H1 (cell line): ENCODE measurements around the gene NELL1. TPM values are rescaled to one million over a fixed set of nuclear protein-coding genes. Genes with fewer than 3 reads are reported as not detected.

ENCODE experiments used
- CTCF ChIA-PET: fragments of 300-600 bp; sonication (Branson Sonifier 250); formaldehyde crosslinking; loops from one replicate; lab custom pipeline; 2021; ENCODE audit not compliant: partially characterized antibody; lab: Charles Lee
- POLR2A ChIA-PET: fragments of 300-600 bp; sonication (Branson Sonifier 250); formaldehyde crosslinking; loops from one replicate; lab custom pipeline; 2021; ENCODE audit warnings: inconsistent platforms; ENCODE audit not compliant: partially characterized antibody; lab: Charles Lee
- DNase-seq, 2 experiments: peaks; one replicate each; pipeline versions ENCODE4 v3.0.0 to v3.0.0-alpha.2; 2010 to 2022; ENCODE audit warnings: low spot score in 2 of 2, low read depth in 1 of 2, mixed read lengths in 1 of 2
- FAIRE-seq: peaks from 2 replicates; lab custom pipeline; 2011; peaks lifted over from hg19 to GRCh38; lab: Jason Lieb, UNC
- H2AFZ ChIP-seq: 2 replicates; pipeline ENCODE4 v1.8.1; 2012; ENCODE audit warnings: low read length, inconsistent platforms
- H2AK5ac ChIP-seq: 2 replicates; pipeline ENCODE4 v1.6.1; 2013; ENCODE audit warnings: low read depth, low read length
- H2BK120ac ChIP-seq: replicated peaks from 2 replicates; pipeline ENCODE3; 2013; ENCODE audit warnings: low read depth, low read length, inconsistent platforms
- H2BK12ac ChIP-seq: 2 replicates; pipeline ENCODE4 v1.6.1; 2013; ENCODE audit warnings: low read depth, low read length
- H2BK15ac ChIP-seq: 2 replicates; pipeline ENCODE4 v1.6.1; 2013; ENCODE audit warnings: low read length
- H2BK20ac ChIP-seq: 2 replicates; pipeline ENCODE4 v1.6.1; 2013; ENCODE audit warnings: low read length
- H2BK5ac ChIP-seq: 2 replicates; pipeline ENCODE4 v1.6.1; 2013; ENCODE audit warnings: low read depth, low read length
- H3K14ac ChIP-seq: 2 replicates; pipeline ENCODE4 v1.6.1; 2013; ENCODE audit warnings: inconsistent platforms; ENCODE audit not compliant: insufficient read length
- H3K18ac ChIP-seq: 2 replicates; pipeline ENCODE4 v1.6.1; 2013; ENCODE audit warnings: low read length; ENCODE audit errors: extremely low read depth
- H3K23ac ChIP-seq: 2 replicates; pipeline ENCODE4 v1.6.1; 2013; ENCODE audit warnings: inconsistent platforms; ENCODE audit not compliant: insufficient read length
- H3K23me2 ChIP-seq: 2 replicates; pipeline ENCODE4 v1.6.1; 2013; ENCODE audit warnings: low read depth, low read length
- H3K27ac ChIP-seq: 2 replicates; pipeline ENCODE4 v1.6.1; 2011; ENCODE audit warnings: low read depth, low read length, inconsistent platforms
- H3K27me3 ChIP-seq, 4 experiments: replicated peaks in 1 of 4; 1 replicate in 1 of 4; 2 replicates in 3 of 4; pipeline versions ENCODE4 v1.6.1 to v1.8.1; 2011 to 2013; ENCODE audit warnings: low read length in 3 of 4, mild to moderate bottlenecking in 3 of 4, inconsistent platforms in 2 of 4, mixed read lengths in 2 of 4, moderate library complexity in 1 of 4; ENCODE audit not compliant: control insufficient read depth in 3 of 4, insufficient read depth in 3 of 4; ENCODE audit errors: extremely low read depth in 1 of 4
- H3K36me3 ChIP-seq, 4 experiments: 2 replicates each; pipeline versions ENCODE4 v1.6.1 to v1.8.1; 2011 to 2013; ENCODE audit warnings: mild to moderate bottlenecking in 4 of 4, low read length in 3 of 4, moderate library complexity in 2 of 4, control low read depth in 1 of 4, inconsistent platforms in 1 of 4; ENCODE audit not compliant: insufficient read depth in 4 of 4, control insufficient read depth in 2 of 4
- H3K4ac ChIP-seq: replicated peaks from 2 replicates; pipeline ENCODE3; 2013; ENCODE audit warnings: low read length, low read depth, mixed read lengths, inconsistent platforms; ENCODE audit not compliant: insufficient read length
- H3K4me1 ChIP-seq, 4 experiments: replicated peaks in 1 of 4; 1 replicate in 1 of 4; 2 replicates in 3 of 4; pipeline versions ENCODE4 v1.6.1 to v1.8.1; 2011 to 2013; ENCODE audit warnings: low read length in 3 of 4, inconsistent platforms in 2 of 4, mixed read lengths in 1 of 4; ENCODE audit not compliant: insufficient read depth in 4 of 4, control insufficient read depth in 3 of 4
- H3K4me2 ChIP-seq, 2 experiments: 2 replicates each; pipeline versions ENCODE4 v1.6.1 to v1.8.1; 2011 to 2013; ENCODE audit warnings: low read depth in 2 of 2, low read length in 2 of 2, control low read depth in 1 of 2, inconsistent platforms in 1 of 2, mild to moderate bottlenecking in 1 of 2; ENCODE audit not compliant: insufficient read depth in 1 of 2
- H3K4me3 ChIP-seq, 4 experiments: fragments of 200-600, 300-600 bp in 1 of 4; sonication (generic), shearing (Covaris generic), sonication (Bioruptor Twin) in 1 of 4; 2 replicates each; pipeline versions ENCODE4 v1.5.1 to v1.8.1; 2011 to 2016; ENCODE audit warnings: low read length in 4 of 4, low read depth in 3 of 4, control low read depth in 2 of 4, inconsistent platforms in 2 of 4, mild to moderate bottlenecking in 2 of 4, mixed read lengths in 1 of 4, moderate library complexity in 1 of 4; ENCODE audit not compliant: insufficient read depth in 2 of 4; ENCODE audit errors: extremely low read depth in 1 of 4
- H3K56ac ChIP-seq: replicated peaks from 2 replicates; pipeline ENCODE3; 2013; ENCODE audit warnings: low read depth, mild to moderate bottlenecking, mixed read lengths, low read length, inconsistent platforms; ENCODE audit not compliant: insufficient read length
- H3K79me1 ChIP-seq: 2 replicates; pipeline ENCODE4 v1.6.1; 2013; ENCODE audit warnings: low read depth, low read length, control low read depth
- H3K79me2 ChIP-seq, 2 experiments: 2 replicates each; pipeline versions ENCODE4 v1.6.1 to v1.8.1; 2012 to 2013; ENCODE audit warnings: low read length in 2 of 2, mild to moderate bottlenecking in 2 of 2, inconsistent platforms in 1 of 2; ENCODE audit not compliant: insufficient read depth in 2 of 2, control insufficient read depth in 1 of 2
- H3K9ac ChIP-seq, 4 experiments: replicated peaks in 1 of 4; 1 replicate in 1 of 4; 2 replicates in 3 of 4; pipeline versions ENCODE4 v1.6.1 to v1.8.1; 2011 to 2013; ENCODE audit warnings: low read depth in 3 of 4, low read length in 3 of 4, control low read depth in 2 of 4, mild to moderate bottlenecking in 2 of 4, moderate library complexity in 2 of 4, inconsistent platforms in 1 of 4; ENCODE audit errors: extremely low read depth in 1 of 4
- H3K9me3 ChIP-seq, 2 experiments: 2 replicates each; pipeline versions ENCODE4 v1.6.1 to v1.8.1; 2012 to 2013; ENCODE audit warnings: mild to moderate bottlenecking in 2 of 2, moderate library complexity in 2 of 2, control low read depth in 1 of 2, inconsistent platforms in 1 of 2, low read depth in 1 of 2, low read length in 1 of 2, mixed read lengths in 1 of 2; ENCODE audit not compliant: insufficient read depth in 2 of 2
- H4K20me1 ChIP-seq, 2 experiments: replicated peaks in 1 of 2; 2 replicates each; pipeline versions ENCODE3 to v1.8.1; 2011 to 2013; ENCODE audit warnings: inconsistent platforms in 2 of 2, low read length in 2 of 2, mild to moderate bottlenecking in 1 of 2; ENCODE audit not compliant: insufficient read depth in 2 of 2, control insufficient read depth in 1 of 2
- H4K5ac ChIP-seq: 2 replicates; pipeline ENCODE4 v1.6.1; 2013; ENCODE audit warnings: low read length, low read depth, mixed read lengths, inconsistent platforms; ENCODE audit not compliant: insufficient read length
- H4K8ac ChIP-seq: 2 replicates; pipeline ENCODE4 v1.8.0; 2013; ENCODE audit warnings: mild to moderate bottlenecking, moderate library complexity, low read length, inconsistent platforms; ENCODE audit not compliant: insufficient read depth; ENCODE audit errors: extremely low read depth
- H4K91ac ChIP-seq: replicated peaks from 2 replicates; pipeline ENCODE3; 2013; ENCODE audit warnings: low read length, mixed read lengths, inconsistent platforms; ENCODE audit not compliant: insufficient read length
- BRCA1 ChIP-seq: IDR thresholded peaks from 2 replicates; pipeline ENCODE4 v1.6.1; 2012; ENCODE audit warnings: low read depth, low read length, improper control_type of control experiment
- KDM4A ChIP-seq: IDR thresholded peaks from one replicate; pipeline ENCODE4 v1.7.1; 2012; ENCODE audit warnings: low read depth, mild to moderate bottlenecking, moderate library complexity, low read length, inconsistent platforms; ENCODE audit not compliant: severe bottlenecking
- KDM5A ChIP-seq: fragments of 200-600 bp; IDR thresholded peaks from 2 replicates; pipeline ENCODE4 v1.7.1; 2012; ENCODE audit warnings: mild to moderate bottlenecking, low read length, inconsistent platforms, mixed read lengths
- SUZ12 ChIP-seq: fragments of 200-600 bp; sonication (generic); IDR thresholded peaks from 2 replicates; pipeline ENCODE4 v1.6.1; 2012; ENCODE audit warnings: mild to moderate bottlenecking, inconsistent platforms, low read length, moderate library complexity, mixed read lengths
- WGBS, 2 experiments: shearing (Covaris generic) in 1 of 2; methylation state at CpG; one replicate each; pipeline versions ENCODE4 v1.1.6 to v1.1.7; 2013 to 2015; ENCODE audit warnings: low lambda C conversion rate in 2 of 2, mixed read lengths in 2 of 2, inconsistent platforms in 1 of 2, low coverage in 1 of 2, missing lambda C conversion rate in 1 of 2; ENCODE audit not compliant: insufficient replicate concordance in 2 of 2, insufficient coverage in 1 of 2, insufficient read length in 1 of 2; ENCODE audit errors: extremely low coverage in 1 of 2, missing lambda C conversion rate in 1 of 2; 5-methylcytosine and 5-hydroxymethylcytosine counted together
- polyA plus RNA-seq, 7 experiments: library from polyadenylated mRNA; depleted of rRNA in 3 of 7; stranded (reverse) in 5 of 7; unstranded in 2 of 7; fragments of >200 nt in 5 of 7; fragments of 200-250 nt in 2 of 7; gene quantifications; 1 replicate in 5 of 7; 2 replicates in 1 of 7; 4 replicates in 1 of 7; pipeline versions ENCODE4 v1.2.1 to v1.2.3, GENCODE V29; 2011 to 2013; ENCODE audit warnings: missing spikeins in 2 of 7, mixed read lengths in 2 of 7
- total RNA-seq: library from RNA; stranded (reverse); fragmentation: NEBNext Ultra II Directional; extraction: Animal tissue kit (Norgen Biotek cat#: 25700); gene quantifications from 2 replicates; pipeline ENCODE4 v1.2.1, GENCODE V29; 2021

NELL1 gene
- total and polyA plus RNA-seq, 2 of the 8 experiments (the other 6 are each of a cell fraction or from before 2014, with no cell fraction given): 0.21 TPM; not detected in 1

- Histone ChIP-seq H3K79me1 (no peaks in the 10 kb centered on the region), H3K79me2 (no peaks in the 10 kb centered on the region), H3K4me2 (no peak overlapping the region), H3K4me3 (no peak overlapping the region), H2AFZ (no peak overlapping the region), H3K23me2 (no peaks in the 10 kb centered on the region), H2BK5ac (no peak overlapping the region), H3K9ac (no peak overlapping the region), H2BK120ac (no peak overlapping the region), H3K27ac (no peak overlapping the region), H3K36me3 (no peaks in the 10 kb centered on the region), H2BK20ac (no peak overlapping the region), H2BK12ac (no peak overlapping the region), H3K18ac (no peak overlapping the region), H3K23ac (no peak overlapping the region), H3K56ac (no peak overlapping the region), H2AK5ac (no peak overlapping the region), H2BK15ac (no peak overlapping the region), H4K20me1 (no peaks in the 10 kb centered on the region), H3K14ac (no peak overlapping the region), H4K91ac (no peak overlapping the region), H3K4ac (no peak overlapping the region), H4K8ac (no peak overlapping the region), H3K27me3 (no peaks in the 10 kb centered on the region), H3K4me1 (no peaks in the 10 kb centered on the region), H4K5ac (no peak overlapping the region), H3K9me3 (no peaks in the 10 kb centered on the region)
- no peak for FAIRE-seq
- DNase-seq: no peak
- 83% methylated on average over 3 of the region's 3 CpGs; no CpG with 5 or more reads in 1 of the 2 experiments for WGBS, 2 experiments
- ChIA-PET POLR2A (no interaction called here), CTCF (no interaction called here)
- TF ChIP-seq BRCA1 (no peak), KDM5A (no peak), KDM4A (no peak), SUZ12 (no peak)
These were observed 113.4 kb downstream of the NELL1 start for GRCh38 chr11:20782775-20783174.
